ENCODE data around the gene GLIS1.

DNA sequence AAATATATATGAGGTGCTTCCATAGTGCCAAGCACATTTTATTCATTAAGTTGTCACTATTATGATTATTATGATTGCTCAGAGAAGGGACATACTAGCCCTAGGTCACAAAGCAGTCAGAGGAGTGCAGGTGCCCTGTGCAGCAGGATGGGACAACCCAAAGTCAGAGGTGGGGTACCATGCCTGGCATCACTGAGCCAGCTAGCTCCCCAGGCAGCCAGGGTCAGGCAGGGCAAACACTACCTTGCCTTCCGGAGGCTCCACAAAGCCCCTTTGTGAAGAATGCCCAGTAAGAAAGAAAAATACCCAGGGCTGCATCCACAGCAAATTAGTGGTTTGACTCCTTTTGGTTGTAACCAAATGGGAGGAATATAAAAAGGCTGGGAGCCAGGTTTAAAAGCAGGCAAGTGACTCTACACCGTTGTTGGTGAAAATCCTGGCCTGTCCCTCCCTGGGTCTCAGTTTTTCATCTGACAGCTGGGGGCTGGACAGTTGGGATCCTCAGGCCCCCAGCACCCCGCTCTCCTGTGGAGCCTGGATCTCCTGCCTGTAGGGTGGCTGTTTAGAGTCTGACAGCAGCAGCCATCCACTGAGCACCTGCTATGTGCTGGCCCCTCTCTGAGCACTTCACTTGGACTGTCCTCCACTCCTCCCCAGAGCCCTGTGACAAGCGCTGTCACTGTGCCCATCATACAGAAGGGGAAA, 98.8 kb downstream of the GLIS1 start:
- TF ChIP-seq, protein P1, sequence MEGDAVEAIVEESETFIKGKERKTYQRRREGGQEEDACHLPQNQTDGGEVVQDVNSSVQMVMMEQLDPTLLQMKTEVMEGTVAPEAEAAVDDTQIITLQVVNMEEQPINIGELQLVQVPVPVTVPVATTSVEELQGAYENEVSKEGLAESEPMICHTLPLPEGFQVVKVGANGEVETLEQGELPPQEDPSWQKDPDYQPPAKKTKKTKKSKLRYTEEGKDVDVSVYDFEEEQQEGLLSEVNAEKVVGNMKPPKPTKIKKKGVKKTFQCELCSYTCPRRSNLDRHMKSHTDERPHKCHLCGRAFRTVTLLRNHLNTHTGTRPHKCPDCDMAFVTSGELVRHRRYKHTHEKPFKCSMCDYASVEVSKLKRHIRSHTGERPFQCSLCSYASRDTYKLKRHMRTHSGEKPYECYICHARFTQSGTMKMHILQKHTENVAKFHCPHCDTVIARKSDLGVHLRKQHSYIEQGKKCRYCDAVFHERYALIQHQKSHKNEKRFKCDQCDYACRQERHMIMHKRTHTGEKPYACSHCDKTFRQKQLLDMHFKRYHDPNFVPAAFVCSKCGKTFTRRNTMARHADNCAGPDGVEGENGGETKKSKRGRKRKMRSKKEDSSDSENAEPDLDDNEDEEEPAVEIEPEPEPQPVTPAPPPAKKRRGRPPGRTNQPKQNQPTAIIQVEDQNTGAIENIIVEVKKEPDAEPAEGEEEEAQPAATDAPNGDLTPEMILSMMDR (IDR thresholded peaks at IDR 0.05; ENCODE audit: poor library complexity) = no peak
- no peak for TF ChIP-seq EZH2phosphoT487 (IDR thresholded peaks at IDR 0.05; ENCODE audit: low read depth, severe bottlenecking, unreplicated experiment)
